ENCODE measurements around the gene EGFL7.

Gene EGFL7

DNA sequence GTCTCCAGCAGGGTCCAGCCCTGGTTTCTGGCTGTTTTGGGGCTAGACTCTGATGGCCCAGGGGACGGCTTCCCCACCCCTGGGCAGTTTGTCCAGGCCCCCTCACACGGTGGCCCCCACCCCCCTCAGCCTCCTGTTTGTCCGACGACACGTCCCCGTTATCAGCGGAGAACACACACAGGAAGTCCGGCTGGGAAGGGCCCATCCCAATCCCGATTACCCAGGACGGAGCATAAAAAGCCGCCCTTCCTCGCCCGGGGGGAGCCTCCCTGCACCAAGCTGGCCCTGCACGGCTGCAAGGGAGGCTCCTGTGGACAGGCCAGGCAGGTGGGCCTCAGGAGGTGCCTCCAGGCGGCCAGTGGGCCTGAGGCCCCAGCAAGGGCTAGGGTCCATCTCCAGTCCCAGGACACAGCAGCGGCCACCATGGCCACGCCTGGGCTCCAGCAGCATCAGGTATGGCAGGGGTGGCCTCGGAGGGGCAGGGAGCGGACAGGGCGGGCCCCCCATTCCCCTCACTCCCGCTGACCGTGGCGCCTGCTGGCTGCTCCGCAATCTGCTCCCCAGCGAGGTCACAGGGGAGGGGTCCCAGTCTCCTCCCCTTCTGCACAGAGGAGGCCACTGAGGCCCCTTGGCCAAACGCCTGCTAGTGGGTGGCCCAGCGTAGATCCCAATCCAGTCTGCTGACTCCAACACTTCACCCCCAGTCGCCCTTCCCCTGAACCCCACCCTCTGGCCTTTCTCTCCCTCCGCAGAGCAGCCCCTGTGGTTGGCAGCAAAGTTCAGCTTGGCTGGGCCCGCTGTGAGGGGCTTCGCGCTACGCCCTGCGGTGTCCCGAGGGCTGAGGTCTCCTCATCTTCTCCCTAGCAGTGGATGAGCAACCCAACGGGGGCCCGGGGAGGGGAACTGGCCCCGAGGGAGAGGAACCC lies at the start of gene EGFL7:
Gene EGFL7, plus strand, starts transcription at position 261 of the 926 bp plus-strand sequence. CDS start 5,367 bp downstream, outside the sequence.
- no peak for DNase-seq (ENCODE audit: low read depth)

DNA sequence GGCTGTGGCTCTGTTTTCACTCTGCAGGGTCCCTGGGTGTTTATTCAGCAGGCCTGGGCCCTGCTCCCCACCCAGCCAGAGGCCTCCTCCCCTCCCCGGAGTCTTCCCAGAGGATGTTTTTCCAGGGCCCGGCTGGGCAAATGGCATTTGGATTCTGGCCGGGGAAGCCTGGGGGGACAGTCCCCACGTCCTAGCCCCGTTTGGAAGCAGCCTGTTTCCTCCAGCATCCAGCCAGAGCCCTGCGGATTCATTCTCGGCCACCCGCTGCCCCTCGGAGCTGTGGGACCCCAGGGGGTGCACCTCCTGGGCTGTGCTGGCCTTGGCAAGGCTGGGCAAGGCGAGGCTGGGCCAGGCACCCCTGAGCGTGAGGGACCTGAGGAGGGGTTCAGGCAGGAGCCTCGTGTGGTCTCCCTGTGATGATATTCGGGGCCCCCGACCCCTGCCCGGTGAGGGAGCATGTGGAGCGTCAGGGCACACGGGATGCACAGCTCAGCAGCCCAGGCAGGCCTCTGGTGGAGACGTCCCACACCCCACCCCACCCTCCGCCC lies 48.8 kb upstream of the EGFL7 start:
- no peak for DNase-seq (ENCODE audit: low read depth)

DNA sequence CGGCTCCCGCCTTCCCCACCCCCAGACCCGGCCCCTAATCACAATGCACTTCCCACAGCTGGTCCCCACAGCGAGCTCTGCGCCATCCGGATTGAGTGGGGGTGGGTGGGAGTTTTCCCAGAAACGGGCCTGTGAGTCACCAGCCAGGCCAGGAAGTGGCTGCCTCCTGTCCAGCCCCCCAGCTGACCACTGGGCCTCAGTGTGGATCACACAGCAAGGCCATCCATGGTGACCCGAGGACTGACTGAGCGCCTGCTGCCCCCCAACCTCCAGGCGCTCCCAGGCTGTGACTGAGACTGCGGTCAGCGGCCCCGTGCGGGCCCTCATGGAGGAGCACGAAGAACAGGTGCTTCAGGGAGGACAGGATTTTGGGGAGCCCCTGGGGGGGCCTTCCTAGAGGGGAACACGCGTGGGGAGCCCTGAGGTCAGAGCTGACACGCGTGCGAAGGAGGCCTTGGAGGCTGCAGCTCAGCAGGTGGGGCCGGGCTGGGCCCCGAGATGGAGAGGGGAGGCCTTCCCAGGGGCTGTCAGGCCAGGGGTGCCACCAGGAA lies 48.3 kb upstream of the EGFL7 start:
- no peak for DNase-seq (ENCODE audit: low read depth)

DNA sequence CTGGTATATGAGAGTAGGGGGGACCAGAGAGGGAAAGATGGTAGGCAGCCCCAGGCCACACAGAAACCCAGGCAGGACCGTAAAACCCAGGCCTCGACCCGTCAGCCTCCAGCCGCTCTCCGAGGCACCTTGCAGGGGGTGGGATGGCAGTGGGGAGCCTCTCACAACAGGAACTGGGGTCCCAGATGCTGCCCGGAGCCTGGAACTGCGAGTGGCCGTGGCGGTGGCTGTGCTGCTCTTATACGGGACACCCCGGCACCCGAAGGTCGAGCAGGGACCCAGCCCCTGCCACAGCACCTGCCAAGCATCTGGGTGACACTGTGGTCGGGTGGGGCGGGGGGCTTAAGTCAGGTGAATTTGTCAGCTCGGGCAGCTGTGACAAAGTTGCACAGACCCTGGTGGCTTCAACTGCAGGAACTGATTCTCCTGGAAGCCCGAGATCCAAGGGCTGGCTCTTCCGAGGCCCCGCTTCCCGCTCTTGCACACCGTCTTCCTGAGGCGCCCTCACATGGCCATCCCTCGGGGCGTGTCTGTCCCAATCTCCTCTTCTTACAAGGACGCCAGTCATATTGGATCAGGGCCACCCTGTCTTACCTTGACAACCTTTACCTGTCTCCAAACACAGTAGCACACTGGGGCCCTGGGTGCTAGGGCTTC lies 47.6 kb upstream of the EGFL7 start:
- DNase-seq (ENCODE audit: low read depth) = no peak

DNA sequence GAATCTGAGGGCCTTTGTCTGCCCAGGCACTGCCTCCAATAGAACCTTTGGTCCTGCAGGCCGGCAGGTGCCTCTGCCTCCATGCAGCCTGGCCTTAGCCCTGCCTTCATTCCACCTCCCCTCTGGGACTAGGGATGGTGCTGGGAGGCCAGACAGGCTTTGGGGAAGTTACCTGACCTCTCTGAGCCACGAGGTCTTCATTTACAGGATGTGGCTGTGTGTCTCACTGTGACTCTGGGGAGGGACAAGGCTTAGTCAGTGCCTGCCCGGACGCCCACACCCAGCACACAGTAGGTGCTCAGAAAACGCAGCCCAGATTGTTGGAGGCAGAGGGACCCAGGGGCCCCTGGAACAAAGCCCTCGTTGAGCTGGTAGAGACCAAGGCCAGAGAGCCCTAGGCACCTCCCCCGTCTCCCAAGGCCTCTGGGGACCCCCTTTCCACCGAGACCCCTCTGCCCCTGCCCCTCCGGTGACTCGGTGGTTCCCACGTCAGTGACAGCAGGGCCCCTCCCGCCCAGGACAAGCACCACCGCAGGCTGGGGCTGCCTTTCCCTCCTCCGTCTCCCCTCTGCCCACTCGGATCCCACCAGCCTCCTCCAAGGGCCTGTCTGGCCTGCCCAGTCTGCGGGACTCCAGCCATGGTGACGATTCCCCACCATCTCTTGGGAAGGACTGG lies 46.9 kb upstream of the EGFL7 start:
- DNase-seq (ENCODE audit: low read depth) = no peak

DNA sequence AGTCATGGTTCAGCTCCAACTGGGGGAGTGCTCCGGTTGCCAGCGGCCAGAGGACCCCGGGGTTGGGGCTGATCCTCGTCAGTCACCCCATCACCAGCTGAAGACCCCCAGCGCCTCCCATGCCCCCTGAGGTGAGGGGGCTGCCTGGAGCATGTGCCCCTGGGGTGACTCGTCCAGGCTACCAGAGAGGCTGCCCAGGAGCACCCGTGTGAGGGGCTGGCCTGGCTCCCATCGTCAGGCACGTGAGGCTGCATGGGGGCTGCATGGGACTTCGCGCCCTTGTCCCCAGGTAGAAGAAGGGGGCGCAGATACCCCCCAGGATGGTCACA lies 46.4 kb upstream of the EGFL7 start:
- no peak for DNase-seq (ENCODE audit: low read depth)

GRCh38 chr9:136616948-136617695 lies 45.6 kb upstream of the EGFL7 start:
- DNase-seq (ENCODE audit: low read depth) = no peak

DNA sequence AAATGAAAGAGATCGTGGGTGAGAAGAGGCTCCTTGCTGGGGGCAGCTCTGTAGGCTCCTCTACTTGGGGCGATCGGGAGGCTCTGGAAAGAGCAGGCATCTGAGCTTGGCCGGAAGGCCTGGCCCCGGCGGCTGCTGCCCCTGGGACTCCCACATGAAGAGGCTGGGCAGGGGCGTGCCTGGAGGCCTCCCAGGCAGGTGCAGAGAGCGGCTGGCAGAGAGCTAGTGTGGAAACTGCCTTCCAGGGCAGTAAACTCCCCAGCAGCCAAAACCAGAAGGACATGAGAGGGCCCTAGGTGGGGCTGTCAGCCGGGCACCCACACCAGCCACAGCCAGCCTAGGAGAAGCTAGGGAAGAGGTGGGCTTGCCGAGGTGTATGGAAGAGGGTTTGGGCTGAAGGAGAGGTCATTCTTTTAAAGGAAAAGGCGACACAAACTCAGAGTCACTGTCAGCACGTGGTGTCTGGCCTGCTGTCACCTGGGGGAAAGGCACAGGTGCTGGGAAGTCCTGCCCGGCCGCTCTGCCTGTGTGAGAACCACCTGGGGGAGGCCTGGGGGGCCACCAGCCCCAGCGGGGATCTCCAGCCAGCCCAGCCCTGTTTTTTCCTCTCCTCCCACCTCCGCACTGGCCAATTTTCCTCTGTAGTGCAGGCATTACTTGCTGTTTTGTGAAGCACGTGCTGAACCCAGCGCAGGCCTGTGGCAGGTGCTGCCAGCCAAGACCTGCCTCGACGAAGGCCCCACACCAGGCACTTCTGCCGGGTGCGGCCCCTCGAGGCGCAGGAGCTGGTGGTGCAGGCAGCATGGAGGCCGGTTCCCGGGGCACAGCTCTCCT lies 44.8 kb upstream of the EGFL7 start:
- no peak for DNase-seq (ENCODE audit: low read depth)

GRCh38 chr9:136618580-136619547 lies 43.9 kb upstream of the EGFL7 start:
- no peak for DNase-seq (ENCODE audit: low read depth)

DNA sequence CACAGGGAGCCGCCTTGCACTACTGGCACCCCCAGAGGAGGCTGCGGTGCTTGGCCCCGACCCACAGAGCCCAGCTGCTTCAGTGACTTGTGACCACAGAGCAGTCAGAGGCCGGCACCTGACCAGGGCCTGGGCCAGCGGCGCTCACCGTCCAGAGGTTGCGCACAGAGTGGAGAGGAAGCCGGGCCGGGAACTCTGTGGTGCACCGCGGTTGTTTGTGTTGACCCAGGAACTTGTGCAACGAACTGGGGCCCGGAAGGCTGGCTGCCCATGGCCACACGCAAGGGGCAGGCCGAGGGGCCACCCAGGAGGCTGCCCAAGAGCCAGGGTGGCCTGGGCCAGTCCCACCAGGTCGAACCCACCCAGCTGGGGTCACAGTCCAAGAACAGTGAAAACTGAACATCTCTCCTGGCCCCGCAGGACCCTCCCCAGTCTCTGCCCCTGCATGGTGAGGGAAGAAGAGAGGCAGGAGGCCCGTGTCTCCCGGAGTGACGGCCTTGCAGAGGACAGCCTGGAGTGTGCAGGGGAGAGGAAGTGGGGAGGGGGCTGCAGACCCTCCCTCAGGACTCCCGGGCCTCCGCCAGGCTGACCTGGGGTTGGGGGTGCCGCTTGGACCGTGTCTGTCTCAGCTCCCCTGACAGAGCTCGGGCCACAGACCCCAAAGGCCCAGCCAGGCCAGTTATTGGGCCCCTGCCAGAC lies 42.8 kb upstream of the EGFL7 start:
- no peak for DNase-seq (ENCODE audit: low read depth)

DNA sequence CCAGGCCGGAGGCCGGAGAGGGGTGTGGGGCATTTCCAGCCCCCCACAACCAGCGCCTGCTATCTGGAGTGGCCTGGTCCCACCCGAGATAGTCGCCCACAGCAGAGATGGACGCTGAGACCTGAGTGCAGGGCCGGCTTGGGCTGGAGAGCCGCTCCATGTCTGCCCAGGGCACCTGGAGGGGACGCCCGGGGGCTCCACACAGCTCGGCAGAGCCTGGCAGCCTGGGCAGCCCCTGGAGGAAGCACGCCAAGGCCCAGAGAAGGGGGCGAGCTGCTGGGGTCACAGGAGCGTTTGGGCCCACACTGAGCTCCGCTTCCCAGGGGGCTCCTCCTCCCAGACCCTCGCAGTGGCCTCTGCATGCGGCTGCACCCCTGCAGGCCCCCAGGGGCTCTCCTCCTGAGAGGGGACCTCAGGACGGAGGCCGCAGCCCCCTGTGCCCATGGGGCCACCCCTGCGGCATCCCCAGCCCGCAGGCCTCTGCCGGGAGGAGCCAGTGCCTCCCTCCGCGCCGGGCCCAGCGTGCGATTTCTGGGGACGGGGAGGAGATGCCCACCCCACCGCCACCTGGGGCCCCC lies 42.2 kb upstream of the EGFL7 start:
- DNase-seq (ENCODE audit: low read depth) = no peak

- no peak for DNase-seq (ENCODE audit: low read depth)
These were observed 41.5 kb upstream of the EGFL7 start for GRCh38 chr9:136621019-136621733.

DNA sequence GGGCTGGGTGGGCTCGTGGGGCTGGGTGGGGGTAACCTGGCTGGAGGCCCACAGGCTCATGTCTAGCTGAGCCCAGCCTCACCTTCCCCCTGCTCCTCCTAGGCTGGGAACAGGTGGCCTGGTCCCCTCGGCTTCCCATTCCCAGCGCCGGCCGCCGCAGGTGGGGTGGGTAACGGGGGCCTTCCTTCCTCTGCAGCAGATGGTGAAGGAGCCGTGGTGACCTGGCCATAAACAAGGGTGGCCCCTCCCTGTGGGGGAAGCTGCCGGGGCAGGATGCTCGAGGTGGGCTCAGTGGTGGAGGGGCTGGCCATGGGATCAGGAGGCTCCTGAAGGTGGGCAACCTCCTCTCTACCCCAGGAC lies 41.0 kb upstream of the EGFL7 start:
- no peak for DNase-seq (ENCODE audit: low read depth)

DNA sequence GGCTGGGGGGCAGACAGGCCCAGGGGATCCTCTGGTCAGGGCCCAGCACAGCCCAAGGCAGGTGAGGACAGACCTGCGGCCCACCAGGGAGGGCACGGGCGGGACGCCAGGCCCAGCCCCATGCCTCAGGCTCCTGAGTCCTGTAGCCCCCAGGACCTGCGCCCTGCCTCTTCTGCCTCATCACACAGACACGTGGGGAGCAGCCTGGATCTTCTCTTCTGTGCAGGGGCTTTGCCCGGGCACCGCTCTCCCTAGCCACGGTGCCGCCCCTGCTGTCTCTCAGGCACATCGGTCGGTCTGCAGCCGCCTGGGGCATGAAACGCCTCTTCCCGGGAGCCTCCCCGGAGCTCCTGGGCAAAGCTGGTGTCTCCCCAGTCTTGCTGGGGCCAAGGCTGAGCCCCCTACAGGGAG lies 40.2 kb upstream of the EGFL7 start:
- DNase-seq (ENCODE audit: low read depth) = no peak

DNA sequence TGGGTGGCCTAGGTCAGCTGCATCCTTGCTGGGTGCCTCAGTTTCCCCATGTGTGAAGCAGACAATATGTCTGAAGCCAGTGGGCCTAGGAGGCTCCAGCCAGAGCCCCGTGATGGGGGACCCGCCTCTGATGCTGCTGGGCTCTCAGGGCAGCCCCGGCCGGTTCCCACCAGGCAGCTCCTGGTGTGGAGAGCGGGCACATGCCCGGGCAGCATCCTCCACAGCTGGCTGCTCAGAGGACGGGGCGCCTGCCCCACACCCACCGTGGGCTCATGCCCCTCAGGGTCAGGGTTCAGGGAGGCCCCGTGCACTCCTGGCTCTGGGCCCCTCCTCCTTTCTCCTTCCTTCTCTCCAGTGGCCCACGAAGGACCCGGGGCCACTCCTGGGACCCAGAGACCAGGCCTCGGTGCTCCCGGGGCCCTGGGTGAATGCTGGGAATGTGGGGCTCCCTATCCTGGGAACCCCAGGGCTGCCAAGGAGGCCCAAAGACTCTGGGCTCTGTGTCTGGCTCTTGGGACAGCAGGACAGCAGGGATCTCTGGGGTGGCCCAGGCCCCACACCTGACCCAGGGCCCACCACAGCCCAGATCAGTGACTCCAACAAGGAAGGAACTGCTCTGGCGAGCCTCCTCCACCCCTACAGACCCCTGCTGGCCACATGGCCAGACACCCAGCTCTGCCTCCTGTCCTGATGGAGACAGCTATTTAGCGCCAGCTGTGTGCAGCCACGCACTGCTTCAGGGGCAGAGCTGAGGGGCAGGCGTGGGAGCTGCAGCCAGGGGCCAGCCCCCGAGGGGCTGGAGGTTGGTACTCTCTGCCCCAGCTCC lies 39.5 kb upstream of the EGFL7 start:
- no peak for DNase-seq (ENCODE audit: low read depth)

GRCh38 chr9:136623842-136624183 lies 38.9 kb upstream of the EGFL7 start:
- DNase-seq (ENCODE audit: low read depth) = no peak

Measured in stimulated activated CD8-positive, alpha-beta memory T cell treated with anti-CD3 and anti-CD28 coated beads, Interleukin-7, amount 100 ng/mL, for 24 hours (primary cell).